MCF 10A (cell line): ENCODE measurements around the gene CELSR1. TPM values are rescaled to one million over a fixed set of nuclear protein-coding genes. Genes with fewer than 3 reads are reported as not detected.

ENCODE experiments used
- BruUV-seq: library from RNA; stranded (reverse); fragments of 400-500 nt; replicated peaks from 2 replicates; lab custom pipeline; 2021; lab: Mats Ljungman, UMichigan
- CTCF ChIA-PET: fragments of 300-600 bp; sonication (Branson Sonifier 250); formaldehyde crosslinking; extraction: SDS; loops from one replicate; lab custom pipeline; 2021; ENCODE audit warnings: antibody characterized with exemption, inconsistent platforms; lab: Yijun Ruan, JAX
- POLR2A ChIA-PET: fragments of 300-600, 350-650 bp; sonication (Branson Sonifier 250); formaldehyde crosslinking; extraction: SDS; loops from one replicate; lab custom pipeline; 2020; ENCODE audit warnings: antibody characterized with exemption, inconsistent platforms; lab: Yijun Ruan, JAX
- DNase-seq: peaks from one replicate; pipeline ENCODE4 v3.0.0-alpha.2; 2018; ENCODE audit not compliant: unreplicated experiment
- H3K27ac Mint-ChIP-seq: one replicate; pipeline ENCODE4 v1.8.0; 2022; ENCODE audit warnings: mild to moderate bottlenecking, low read depth, mixed read lengths; ENCODE audit not compliant: unreplicated experiment
- H3K27me3 Mint-ChIP-seq: one replicate; pipeline ENCODE4 v1.8.0; 2022; ENCODE audit warnings: mixed read lengths; ENCODE audit not compliant: insufficient read depth, unreplicated experiment
- H3K36me3 Mint-ChIP-seq: one replicate; pipeline ENCODE4 v1.8.0; 2022; ENCODE audit warnings: mild to moderate bottlenecking, moderate library complexity, mixed read lengths; ENCODE audit not compliant: insufficient read depth, unreplicated experiment
- H3K4me1 Mint-ChIP-seq: one replicate; pipeline ENCODE4 v1.8.0; 2022; ENCODE audit warnings: mixed read lengths; ENCODE audit not compliant: insufficient read depth, unreplicated experiment
- H3K4me3 Mint-ChIP-seq: one replicate; pipeline ENCODE4 v1.8.0; 2022; ENCODE audit warnings: mild to moderate bottlenecking, moderate library complexity, mixed read lengths; ENCODE audit not compliant: unreplicated experiment
- H3K9me3 Mint-ChIP-seq: one replicate; pipeline ENCODE4 v1.8.0; 2022; ENCODE audit warnings: mixed read lengths; ENCODE audit not compliant: unreplicated experiment
- intact Hi-C: fragments of 100-400 bp; cut with micrococcal nuclease; formaldehyde crosslinking; loops from 2 replicates; pipeline ENCODE4 v1.14.1; 2022
- total RNA-seq: library from RNA; stranded (reverse); gene quantifications from 2 replicates; pipeline ENCODE4 v1.2.3, GENCODE V29; 2022
- TF ChIP-seq, protein P1 (sequence below): fragments of 200-600 bp; IDR thresholded peaks from one replicate; pipeline ENCODE4 v1.8.0; 2022; ENCODE audit warnings: antibody characterized with exemption, mild to moderate bottlenecking; ENCODE audit not compliant: unreplicated experiment

The CELSR1 gene
- total RNA-seq, 1 experiment from 2014 or later, result 49.1 TPM

DNA sequence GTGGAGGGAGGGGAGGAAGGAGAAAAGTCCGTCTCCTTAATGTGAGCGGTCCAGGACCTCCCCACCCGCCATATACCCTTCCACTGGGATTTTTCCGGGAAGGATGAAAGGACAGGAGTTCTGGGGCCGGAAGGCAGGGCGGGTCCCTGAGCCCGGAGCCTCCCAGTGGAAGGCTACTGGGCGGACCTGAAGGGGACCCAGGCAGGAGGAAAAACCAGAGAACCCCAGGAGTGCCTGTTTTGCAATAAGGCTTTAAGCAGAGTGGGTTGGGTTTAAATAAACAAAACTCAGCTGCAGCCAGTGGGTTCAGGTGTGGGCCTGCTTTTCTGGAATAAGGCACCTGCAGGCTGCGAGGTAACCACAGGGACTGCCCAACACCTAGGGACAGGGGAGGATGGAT, 1.7 kb upstream of the CELSR1 start:
- peak; percentile 72 for DNase-seq
- no peaks in the 10 kb centered on the region for H3K9me3 Mint-ChIP-seq
- BruUV-seq, result no TSS peak
- no peaks in the 10 kb centered on the region for H3K27me3 Mint-ChIP-seq
- H3K4me3 Mint-ChIP-seq, result peak overlapping the region; percentile 88
- H3K27ac Mint-ChIP-seq, result peak overlapping the region; percentile 73
- POLR2A ChIA-PET, result interaction anchor here (0.8 to 7.5 kb wide), 11 partner anchors 9 to 223 kb away, joined by 3 to 69 read pairs (median 10); partner anchors contain the start of gene TBC1D22A
- intact Hi-C loops, result loop anchor here (2.0 kb wide), 1 partner anchor 84 kb away; no protein-coding TSS in a partner anchor
- H3K4me1 Mint-ChIP-seq, result peaks cover 12% of the 10 kb centered on the region
- TF ChIP-seq, protein P1, sequence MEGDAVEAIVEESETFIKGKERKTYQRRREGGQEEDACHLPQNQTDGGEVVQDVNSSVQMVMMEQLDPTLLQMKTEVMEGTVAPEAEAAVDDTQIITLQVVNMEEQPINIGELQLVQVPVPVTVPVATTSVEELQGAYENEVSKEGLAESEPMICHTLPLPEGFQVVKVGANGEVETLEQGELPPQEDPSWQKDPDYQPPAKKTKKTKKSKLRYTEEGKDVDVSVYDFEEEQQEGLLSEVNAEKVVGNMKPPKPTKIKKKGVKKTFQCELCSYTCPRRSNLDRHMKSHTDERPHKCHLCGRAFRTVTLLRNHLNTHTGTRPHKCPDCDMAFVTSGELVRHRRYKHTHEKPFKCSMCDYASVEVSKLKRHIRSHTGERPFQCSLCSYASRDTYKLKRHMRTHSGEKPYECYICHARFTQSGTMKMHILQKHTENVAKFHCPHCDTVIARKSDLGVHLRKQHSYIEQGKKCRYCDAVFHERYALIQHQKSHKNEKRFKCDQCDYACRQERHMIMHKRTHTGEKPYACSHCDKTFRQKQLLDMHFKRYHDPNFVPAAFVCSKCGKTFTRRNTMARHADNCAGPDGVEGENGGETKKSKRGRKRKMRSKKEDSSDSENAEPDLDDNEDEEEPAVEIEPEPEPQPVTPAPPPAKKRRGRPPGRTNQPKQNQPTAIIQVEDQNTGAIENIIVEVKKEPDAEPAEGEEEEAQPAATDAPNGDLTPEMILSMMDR, result no peak
- peaks cover 17% of the 10 kb centered on the region for H3K36me3 Mint-ChIP-seq
- CTCF ChIA-PET, result interaction anchor here (0.6 to 1.6 kb wide), 5 partner anchors 24 to 183 kb away, joined by 3 to 8 read pairs (median 4); no protein-coding TSS in a partner anchor

DNA sequence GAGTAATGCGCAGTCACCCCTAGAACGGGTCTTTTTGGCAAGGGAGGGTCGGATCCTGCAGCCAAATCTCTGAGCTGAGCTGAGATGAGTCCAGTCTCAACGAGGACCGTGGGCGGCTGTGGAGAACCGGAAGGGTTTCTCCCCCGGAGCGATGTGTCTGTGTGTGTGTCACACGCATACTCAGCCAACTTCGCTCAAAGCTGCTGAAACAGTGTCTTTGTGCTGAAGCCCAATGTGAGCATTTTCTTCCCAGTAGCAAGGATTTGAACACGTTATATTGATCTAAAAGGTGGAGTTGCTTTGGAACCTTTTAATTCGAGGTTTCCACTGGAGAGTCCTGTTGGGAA, 1.4 kb upstream of the CELSR1 start:
- POLR2A ChIA-PET, result interaction anchor here (0.9 to 7.5 kb wide), 13 partner anchors 9 to 223 kb away, joined by 3 to 69 read pairs (median 8); partner anchors contain the start of gene TBC1D22A
- Mint-ChIP-seq H3K27me3 (no peaks in the 10 kb centered on the region), H3K27ac (peak overlapping the region; percentile 73), H3K4me1 (peaks cover 12% of the 10 kb centered on the region), H3K36me3 (peaks cover 20% of the 10 kb centered on the region), H3K9me3 (no peaks in the 10 kb centered on the region), H3K4me3 (peak overlapping the region; percentile 88)
- TSS peak; percentile 20 for BruUV-seq
- TF ChIP-seq, protein P1, result no peak
- DNase-seq, result peak; percentile 73
- CTCF ChIA-PET, result interaction anchor here (0.6 to 1.6 kb wide), 6 partner anchors 24 to 182 kb away, joined by 3 to 8 read pairs (median 4); no protein-coding TSS in a partner anchor
- intact Hi-C loops, result loop anchor here (1.0 to 2.0 kb wide), 2 partner anchors 84 to 171 kb away; no protein-coding TSS in a partner anchor

DNA sequence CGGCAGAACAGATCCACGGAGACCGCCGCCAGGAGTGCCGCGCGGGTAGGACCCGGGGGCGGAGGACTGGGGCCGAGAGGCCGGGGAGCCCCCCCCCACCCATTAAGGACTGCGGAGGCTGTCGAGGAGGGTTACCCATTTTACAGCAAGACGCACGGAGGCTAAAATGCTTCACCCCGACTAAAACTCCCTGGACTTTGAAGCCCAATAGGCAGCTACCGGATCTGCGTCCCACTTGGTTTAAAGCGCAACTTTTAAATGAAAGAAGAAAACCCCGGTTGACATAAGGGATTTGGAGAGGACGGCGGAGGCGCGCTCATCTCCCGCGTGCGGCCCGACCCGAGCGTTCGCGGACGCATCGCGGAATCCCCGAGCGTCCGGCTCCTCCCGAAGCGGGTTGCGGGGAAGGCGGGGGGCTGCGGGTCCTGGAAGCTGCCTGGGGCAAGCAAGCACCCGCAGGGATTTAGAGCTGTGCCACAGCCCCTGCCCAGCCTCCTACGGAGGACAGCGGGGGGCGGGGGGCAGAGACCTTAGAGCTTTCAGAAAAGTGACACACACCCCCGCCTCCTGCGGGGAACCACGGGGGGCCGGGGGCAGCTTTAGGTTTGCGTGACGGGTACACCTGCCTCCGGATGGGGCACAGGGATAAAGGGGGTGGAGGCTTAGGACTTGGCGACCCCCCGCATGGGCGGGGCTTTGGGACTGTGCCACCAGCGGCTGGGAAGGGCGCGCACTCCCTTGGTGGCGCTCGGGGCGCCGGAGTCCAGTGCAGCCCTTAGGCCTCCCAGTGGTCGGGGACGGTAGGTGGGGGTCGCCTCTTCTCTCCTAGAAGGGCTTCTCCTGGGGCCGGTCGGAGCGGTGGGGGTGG, 760 bp upstream of the CELSR1 start:
- intact Hi-C loops, result loop anchor here (1.0 to 2.0 kb wide), 2 partner anchors 83 to 171 kb away; no protein-coding TSS in a partner anchor
- BruUV-seq, result no TSS peak
- Mint-ChIP-seq H3K36me3 (peaks cover 20% of the 10 kb centered on the region), H3K9me3 (no peaks in the 10 kb centered on the region), H3K27me3 (no peaks in the 10 kb centered on the region), H3K4me3 (peak overlapping the region; percentile 88), H3K27ac (peak overlapping the region; percentile 73), H3K4me1 (peaks cover 12% of the 10 kb centered on the region)
- TF ChIP-seq, protein P1, result no peak
- CTCF ChIA-PET, result interaction anchor here (0.7 to 1.6 kb wide), 5 partner anchors 9 to 170 kb away, joined by 3 to 8 read pairs (median 3); no protein-coding TSS in a partner anchor
- POLR2A ChIA-PET, result interaction anchor here (0.7 to 7.5 kb wide), 15 partner anchors 8 to 224 kb away, joined by 3 to 69 read pairs (median 8); partner anchors contain the start of genes TBC1D22A and TRMU
- peak; percentile 68 for DNase-seq
